Pancreas (tissue), 10 donors: ENCODE data around the gene CD3G. TPM values are rescaled to one million over a fixed set of nuclear protein-coding genes. Genes with fewer than 3 reads are reported as not detected.

Experiments
- ATAC-seq, 4 donors: fragments of 200-7000 bp; cut with Tn5 transposase; one replicate each; pipeline versions ENCODE4 v1.8.0 to v1.9.1; 2020; ENCODE audit warnings: mild to moderate bottlenecking in 4 of 4, moderate library complexity in 4 of 4
- DNase-seq, 6 donors: peaks; one replicate each; pipeline ENCODE4 v3.0.0-alpha.2; 2020
- FAIRE-seq: peaks from 2 replicates; lab custom pipeline; 2012; peaks lifted over from hg19 to GRCh38; lab: Jason Lieb, UNC
- H3K27ac ChIP-seq, 4 donors: fragments of 200-600 bp; sonication (generic); 1 replicate in 3 of 4; 2 replicates in 1 of 4; pipeline versions ENCODE4 v1.5.0 to v1.8.0; 2020
- H3K27me3 ChIP-seq, 4 donors: fragments of 200-600 bp; one replicate each; pipeline ENCODE4 v1.8.0; 2021
- H3K36me3 ChIP-seq, 3 donors: fragments of 200-600 bp; sonication (generic) in 1 of 3; one replicate each; pipeline versions ENCODE4 v1.5.0 to v1.8.0; 2020 to 2021
- H3K4me1 ChIP-seq, 3 donors: fragments of 200-600 bp; one replicate each; pipeline ENCODE4 v1.8.0; 2021
- H3K4me3 ChIP-seq, 4 donors: fragments of 200-600 bp; sonication (generic) in 2 of 4; one replicate each; pipeline versions ENCODE4 v1.5.0 to v1.8.0; 2020 to 2021
- H3K9me3 ChIP-seq, 4 donors: fragments of 200-600 bp; one replicate each; pipeline ENCODE4 v1.8.0; 2021
- CTCF ChIP-seq, 4 donors: fragments of 200-600 bp; sonication (generic) in 3 of 4; IDR thresholded peaks; one replicate each; pipeline versions ENCODE4 v1.5.0 to v1.8.0; 2021; ENCODE audit warnings: antibody characterized with exemption in 4 of 4
- WGBS, 2 donors: extraction: QIAGEN DNeasy Blood & Tissue Kit; methylation state at CpG; one replicate each; pipeline ENCODE4 v1.1.7; 2013; 5-methylcytosine and 5-hydroxymethylcytosine counted together
- intact Hi-C, 3 donors: fragments of 100-400 bp; cut with DNase I; formaldehyde crosslinking; loops; one replicate each; pipeline versions ENCODE4 v1.11.1 to v1.14.2; 2022
- polyA plus RNA-seq, 2 donors: library from polyadenylated mRNA; stranded (reverse); fragments of 200-250 nt; gene quantifications; one replicate each; pipeline ENCODE4 v1.2.3, GENCODE V29; 2013
- total RNA-seq, 6 donors: library from RNA; stranded (reverse); fragmentation: NEBNext Ultra II Directional in 4 of 6; extraction: Animal tissue kit (Norgen Biotek cat#: 25700) in 4 of 6; gene quantifications; one replicate each; pipeline versions ENCODE4 v1.2.1 to v1.2.4, GENCODE V29; 2021 to 2023
- donor health status: healthy with polysubstance abuse.
- donor health status: DM: no; HTN: no; CAD: no; lungs with moderate emphysema.
- donor health status: DM: no; HTN: no; CAD: no.
- donor health status: control.
- donor health status: control.
- donor health status: Bipolar disorder and iron deficiency.
- donor health status: DM: yes; HTN: yes; CAD: no.
- donor health status: DM: no; HTN: no; CAD: no.
- donor health status: DM: no; HTN: no; CAD: no.
- donor health status: DM: yes; HTN: yes; CAD: no.

CD3G gene
- total and polyA plus RNA-seq, 8 donors, result 0.04 to 0.92 (median 0.50) TPM; not detected in 1

- Histone ChIP-seq H3K4me3 (no peak within 1 kb of the TSS), H3K9me3 (no peaks in the 10 kb centered on the region), H3K27me3 (no peaks in the 10 kb centered on the region), H3K27ac (no peak within 1 kb of the TSS), H3K36me3 (no peaks in the 10 kb centered on the region), H3K4me1 (no peaks in the 10 kb centered on the region)
- ATAC-seq (no peak), DNase-seq (no peak), FAIRE-seq (no peak)
- intact Hi-C loops, result no loop called here
- no peak for TF ChIP-seq CTCF (IDR thresholded peaks at IDR 0.05)
- WGBS, 2 donors, result 71 to 76% methylated on average over 13 of the region's 13 CpGs
Observed at GRCh38 chr11:118342503-118343161, 1.5 kb upstream of the CD3G start, which contains the start of gene CD3D. Gene CD3D, minus strand, starts transcription at chr11:118342705. Its CDS starts 98 bp downstream, at chr11:118342607.

GRCh38 chr11:118343248-118343647 lies 896 bp upstream of the CD3G start:
- H3K27ac ChIP-seq, result no peak overlapping the region
- H3K36me3 ChIP-seq, result no peaks in the 10 kb centered on the region
- ATAC-seq, result no peak
- intact Hi-C loops, result no loop called here
- no peak overlapping the region for H3K4me3 ChIP-seq
- no peaks in the 10 kb centered on the region for H3K27me3 ChIP-seq
- FAIRE-seq, result no peak
- TF ChIP-seq CTCF (IDR thresholded peaks at IDR 0.05), result no peak
- DNase-seq, result no peak
- no peaks in the 10 kb centered on the region for H3K9me3 ChIP-seq
- 73 to 78% methylated on average over 9 of the region's 9 CpGs for WGBS, 2 donors
- H3K4me1 ChIP-seq, result no peaks in the 10 kb centered on the region

- H3K4me3 ChIP-seq, result no peak overlapping the region
- DNase-seq (no peak), ATAC-seq (no peak), FAIRE-seq (no peak)
- H3K27me3 ChIP-seq, result no peaks in the 10 kb centered on the region
- intact Hi-C loops, result no loop called here
- WGBS, 2 donors, result 53 to 68% methylated on average over 6 of the region's 6 CpGs
- H3K36me3 ChIP-seq, result no peaks in the 10 kb centered on the region
- no peaks in the 10 kb centered on the region for H3K9me3 ChIP-seq
- TF ChIP-seq CTCF (IDR thresholded peaks at IDR 0.05), result no peak
- H3K27ac ChIP-seq, result no peak overlapping the region
- H3K4me1 ChIP-seq, result no peaks in the 10 kb centered on the region
Observed at GRCh38 chr11:118349475-118349874, 5.3 kb downstream of the CD3G start.

- intact Hi-C loops, result loop anchor here in 1 of 3 donors (5.0 kb wide), 1 partner anchor 51 kb away; the partner anchor contains the start of gene CD3E
- FAIRE-seq, result no peak
- ATAC-seq, result no peak
- Histone ChIP-seq H3K27me3 (no peaks in the 10 kb centered on the region), H3K4me1 (no peaks in the 10 kb centered on the region), H3K27ac (no peak overlapping the region), H3K9me3 (no peaks in the 10 kb centered on the region), H3K4me3 (no peak overlapping the region), H3K36me3 (no peaks in the 10 kb centered on the region)
- DNase-seq, result no peak
- peak in 3 of 4 donors; percentile 15 to 39 (median 37) for TF ChIP-seq CTCF (IDR thresholded peaks at IDR 0.05)
- 4% methylated on average over 6 of the region's 6 CpGs for WGBS, 2 donors
Observed at GRCh38 chr11:118353084-118353710, 9.1 kb downstream of the CD3G start.

GRCh38 chr11:118358071-118358470 lies 13.9 kb downstream of the CD3G start:
- Histone ChIP-seq H3K36me3 (no peaks in the 10 kb centered on the region), H3K4me1 (peaks cover 0 to 3% (median 0%) of the 10 kb centered on the region in 3 donors), H3K27ac (no peak overlapping the region), H3K27me3 (no peaks in the 10 kb centered on the region), H3K9me3 (no peaks in the 10 kb centered on the region), H3K4me3 (no peak overlapping the region)
- intact Hi-C loops, result no loop called here
- DNase-seq, result no peak
- no peak for TF ChIP-seq CTCF (IDR thresholded peaks at IDR 0.05)
- no peak for ATAC-seq
- WGBS, 2 donors, result 53 to 66% methylated on average over 3 of the region's 3 CpGs
- no peak for FAIRE-seq
